HG02943 (cell line): ENCODE measurements around the gene ATP2A1.
"Not testable (repeated sequence)": the region's sequence is repeated elsewhere in the genome, so short reads cannot be mapped to it uniquely, and the experiment has no call there.

Experiments
- ATAC-seq: cut with Tn5 transposase; IDR thresholded peaks from one replicate; pipeline ENCODE4 v1.9.1; 2021; ENCODE audit warnings: mild to moderate bottlenecking, low read depth, moderate library complexity; ENCODE audit not compliant: unreplicated experiment

ATP2A1 gene

GRCh38 chr16:28858421-28858820 lies 19.9 kb upstream of the ATP2A1 start:
- ATAC-seq: no peak

DNA sequence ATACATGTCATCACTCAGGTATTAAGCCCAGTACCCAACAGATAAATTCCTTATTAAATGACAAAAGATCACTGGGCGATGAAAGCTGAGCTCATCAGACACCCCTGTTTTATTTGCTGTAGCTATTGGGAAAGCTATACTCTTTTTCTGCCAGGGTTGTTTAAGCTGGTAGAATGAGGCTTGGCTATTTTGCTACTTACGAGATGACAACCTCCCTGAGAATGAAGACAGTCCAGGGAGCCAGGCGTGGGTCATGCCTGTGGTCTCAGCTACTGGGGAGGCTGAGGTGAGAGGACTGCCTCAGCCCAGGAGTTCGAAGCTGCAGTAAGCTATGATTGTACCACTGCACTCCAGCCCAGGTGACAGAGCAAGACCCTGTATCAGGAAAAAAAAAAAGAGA lies 19.0 kb upstream of the ATP2A1 start:
- no peak for ATAC-seq

DNA sequence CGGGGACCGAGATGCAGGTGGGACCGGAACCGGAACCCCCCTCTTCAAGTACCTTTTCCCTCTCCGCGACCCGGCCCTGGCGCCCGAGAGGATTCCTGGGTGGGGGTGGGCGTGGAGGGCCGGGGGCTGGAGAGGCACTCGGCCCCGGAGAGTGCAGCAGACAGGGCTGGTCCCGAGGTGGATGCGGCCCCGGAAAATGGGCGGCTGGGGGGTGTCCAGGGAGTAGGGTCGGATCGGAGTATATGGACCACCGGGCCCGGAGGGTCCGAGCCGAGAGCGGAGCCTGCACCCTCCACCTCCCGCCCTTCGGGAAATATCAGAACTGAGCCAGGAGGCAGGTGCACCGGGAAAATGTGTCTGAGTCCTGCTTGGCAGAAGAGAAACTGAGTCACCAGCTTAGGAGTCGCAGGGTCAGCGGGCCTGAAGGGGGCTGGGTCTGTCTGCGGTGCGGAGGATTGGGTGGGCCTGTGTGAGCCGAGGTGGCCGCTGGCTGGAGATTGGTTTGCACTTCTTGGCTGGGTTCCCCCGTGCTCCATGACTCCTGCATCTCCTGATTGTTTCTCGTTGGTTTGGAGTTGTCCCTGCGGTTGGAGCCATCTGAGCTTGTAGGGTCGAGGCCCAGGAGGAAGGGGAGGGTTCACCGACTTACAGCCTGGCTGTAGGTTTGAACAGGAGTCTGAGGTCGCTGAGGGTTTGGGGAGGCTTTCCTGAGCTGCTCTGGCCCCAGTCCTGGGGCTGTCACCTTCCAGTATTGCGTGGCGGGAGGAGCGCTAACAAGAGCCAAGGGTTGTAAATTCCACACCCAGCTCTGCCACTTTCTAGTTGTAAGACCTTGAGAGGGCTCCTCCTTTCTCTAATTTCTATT lies 14.1 kb upstream of the ATP2A1 start:
- no peak for ATAC-seq

DNA sequence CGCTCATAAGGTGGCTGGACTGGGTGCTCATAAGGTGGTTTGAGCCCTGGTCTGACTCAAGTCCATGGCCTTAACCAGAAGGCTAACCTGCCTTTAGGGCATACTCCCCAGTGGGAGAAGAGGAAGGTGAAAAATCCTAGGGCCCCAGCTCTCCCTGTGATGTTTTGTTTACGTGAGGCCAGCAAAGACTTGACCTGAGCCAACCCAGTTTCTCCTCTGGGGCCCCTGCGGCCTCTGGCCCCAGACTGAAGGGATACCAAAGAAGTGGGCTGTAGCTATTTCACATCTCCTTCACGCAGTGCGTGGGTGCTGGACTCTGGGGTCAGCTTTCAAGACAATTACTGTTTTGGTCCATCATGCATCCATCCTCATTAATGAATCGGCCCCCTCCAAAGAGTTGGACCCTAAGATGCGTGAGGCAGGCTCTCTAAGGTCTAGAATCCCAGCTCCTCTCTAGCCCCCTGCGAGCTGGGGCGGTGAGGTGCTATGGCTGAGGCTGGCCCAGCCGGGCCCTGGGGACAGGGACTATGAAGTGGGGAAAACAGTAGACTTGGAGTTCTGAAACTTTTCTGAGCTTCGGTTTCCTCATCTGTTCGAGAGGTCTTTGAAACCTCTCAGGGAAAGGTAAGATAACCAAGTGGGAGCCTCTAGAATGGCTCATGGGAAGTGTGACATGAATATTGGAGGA lies 13.1 kb upstream of the ATP2A1 start:
- ATAC-seq: no peak

DNA sequence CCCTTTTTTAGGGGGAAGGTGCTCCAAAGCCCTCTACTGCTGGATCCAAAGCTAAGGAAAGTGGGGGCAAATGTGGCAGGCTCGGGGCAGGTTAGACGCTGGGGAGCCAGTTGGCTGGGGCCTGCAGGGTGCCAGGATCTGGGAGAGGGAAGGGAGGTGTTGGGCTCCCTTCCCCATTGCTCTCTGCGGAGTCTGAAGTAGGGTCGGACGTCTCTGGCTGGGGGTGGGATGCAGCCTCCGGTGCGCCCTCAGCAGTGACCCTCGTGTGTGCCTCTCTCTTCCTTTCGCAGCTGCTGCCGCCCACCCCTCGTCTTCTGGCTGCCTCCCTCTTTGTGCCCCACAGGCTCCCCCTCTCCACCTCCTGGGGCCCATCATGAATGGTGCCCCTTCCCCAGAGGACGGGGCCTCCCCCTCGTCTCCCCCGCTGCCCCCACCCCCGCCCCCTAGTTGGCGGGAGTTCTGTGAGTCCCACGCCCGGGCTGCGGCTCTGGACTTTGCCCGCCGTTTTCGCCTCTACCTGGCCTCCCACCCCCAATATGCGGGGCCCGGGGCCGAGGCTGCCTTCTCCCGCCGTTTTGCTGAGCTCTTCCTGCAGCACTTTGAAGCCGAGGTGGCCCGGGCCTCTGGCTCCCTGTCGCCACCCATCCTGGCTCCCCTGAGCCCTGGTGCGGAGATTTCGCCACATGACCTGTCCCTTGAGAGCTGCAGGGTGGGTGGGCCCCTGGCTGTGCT lies 12.4 kb upstream of the ATP2A1 start:
- ATAC-seq: no peak

GRCh38 chr16:28866454-28866804 lies 11.9 kb upstream of the ATP2A1 start:
- no peak for ATAC-seq

GRCh38 chr16:28867241-28867640 lies 11.0 kb upstream of the ATP2A1 start:
- no peak for ATAC-seq

DNA sequence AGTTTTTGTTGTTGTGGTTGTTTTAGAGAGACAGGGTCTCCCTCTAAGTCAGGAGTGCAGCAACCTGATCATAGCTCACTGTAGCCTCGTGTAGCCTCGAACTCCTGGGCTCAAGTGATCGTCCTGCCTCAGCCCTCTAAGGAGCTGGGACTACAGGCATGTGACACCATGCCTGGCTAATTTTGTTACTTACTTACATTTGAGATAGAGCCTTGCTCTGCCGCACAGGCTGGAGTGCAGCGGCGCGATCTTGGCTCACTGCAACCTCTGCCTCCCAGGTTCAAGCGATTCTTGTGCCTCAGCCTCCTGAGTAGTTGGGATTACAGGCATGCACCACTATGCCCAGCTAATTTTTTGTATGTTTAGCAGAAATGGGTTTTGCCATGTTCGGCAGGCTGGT lies 10.6 kb upstream of the ATP2A1 start:
- ATAC-seq: not testable (repeated sequence)

DNA sequence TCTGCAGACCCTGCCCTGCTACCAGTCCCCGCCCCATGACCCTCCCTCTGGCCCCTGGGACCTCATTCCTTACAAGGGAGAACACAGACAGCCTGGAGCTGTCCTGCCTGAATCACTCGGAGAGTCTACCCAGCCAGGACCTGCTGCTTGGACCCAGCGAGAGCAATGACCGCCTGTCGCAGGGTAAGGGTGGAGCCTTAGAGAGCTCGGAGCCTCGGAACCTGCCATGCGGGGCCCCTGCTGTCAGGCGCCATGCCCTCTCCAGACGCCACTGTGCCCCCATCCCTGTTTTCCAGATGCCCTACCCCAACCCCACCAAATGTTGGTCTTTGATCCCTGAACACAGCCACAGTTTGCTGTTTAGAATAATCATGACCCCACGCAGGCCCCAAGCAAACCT lies 9.1 kb upstream of the ATP2A1 start:
- ATAC-seq: no peak

GRCh38 chr16:28872952-28873351 lies 5.3 kb upstream of the ATP2A1 start:
- no peak for ATAC-seq

- no peak for ATAC-seq
Measured at GRCh38 chr16:28873543-28874201, 4.6 kb upstream of the ATP2A1 start.

GRCh38 chr16:28874406-28874805 lies 3.9 kb upstream of the ATP2A1 start:
- no peak for ATAC-seq

GRCh38 chr16:28875134-28876018 lies 2.9 kb upstream of the ATP2A1 start:
- no peak for ATAC-seq

DNA sequence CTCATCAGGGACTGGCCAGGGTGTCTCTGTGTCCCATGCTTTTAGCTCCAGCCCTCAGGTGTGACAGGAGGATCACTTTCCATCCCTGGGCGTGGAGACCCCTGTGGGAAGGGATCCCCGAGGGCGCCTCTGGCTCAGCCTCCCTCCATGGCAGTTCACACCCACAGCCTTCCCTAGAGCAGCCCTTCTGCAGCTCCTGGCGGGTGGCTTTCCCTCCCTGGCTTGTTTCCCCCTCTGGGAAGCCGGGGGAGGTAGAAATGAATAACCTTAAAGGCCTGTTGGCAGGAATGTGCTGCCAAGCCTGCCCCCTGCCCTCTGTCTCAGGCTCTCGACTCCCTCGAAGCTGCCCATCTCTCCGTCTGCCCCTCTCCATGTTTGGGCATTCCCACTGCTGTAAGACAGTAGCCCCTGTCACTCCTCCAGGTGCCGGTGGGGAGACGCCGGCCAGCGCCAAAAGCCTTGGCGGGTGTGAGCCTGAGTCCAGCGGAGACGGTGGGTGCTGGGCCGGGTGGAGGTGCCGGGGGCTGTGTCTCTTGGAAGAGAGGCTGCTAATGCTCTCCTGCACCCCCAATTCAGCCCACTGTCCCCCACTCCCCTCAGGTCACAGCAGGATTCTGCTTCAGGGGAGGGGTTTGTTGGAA lies 2.1 kb upstream of the ATP2A1 start:
- ATAC-seq: no peak

DNA sequence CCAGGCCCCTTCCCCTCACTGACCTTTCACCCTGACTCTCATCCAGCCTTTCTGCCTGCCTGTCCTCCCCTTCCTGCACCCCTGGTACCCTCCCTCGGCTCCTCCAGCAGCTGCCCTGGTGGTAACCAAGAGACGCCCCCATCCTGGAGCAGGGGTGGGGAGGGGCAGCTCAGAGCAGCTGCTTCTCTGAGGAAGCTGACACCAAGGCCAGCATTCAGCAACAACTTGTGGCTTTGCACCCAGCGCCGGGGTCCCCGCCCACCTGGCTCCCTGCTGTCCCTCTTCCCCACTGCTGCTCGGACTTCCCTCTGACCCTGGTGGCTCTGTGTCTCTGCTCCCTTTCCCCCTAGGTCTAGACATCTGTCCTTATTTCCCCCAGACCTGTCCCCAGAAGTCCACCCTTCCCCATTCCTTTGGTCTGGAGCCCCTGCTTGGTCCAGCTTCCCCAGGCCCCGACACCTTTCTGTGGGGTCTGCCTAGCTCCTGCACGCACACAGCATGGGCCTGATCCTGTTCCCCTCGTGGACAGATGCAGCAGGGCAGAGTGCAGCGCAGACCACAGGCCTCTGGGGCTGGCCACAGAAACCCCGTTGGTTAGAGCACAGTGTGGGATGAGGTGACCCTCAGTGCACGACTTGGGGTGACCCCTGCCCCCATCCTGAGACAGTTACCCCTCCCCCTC lies 1.2 kb upstream of the ATP2A1 start:
- no peak for ATAC-seq

- no peak for ATAC-seq
Measured at GRCh38 chr16:28877655-28878000, 660 bp upstream of the ATP2A1 start.

GRCh38 chr16:28879261-28879840 lies 1.1 kb downstream of the ATP2A1 start:
- ATAC-seq: no peak

DNA sequence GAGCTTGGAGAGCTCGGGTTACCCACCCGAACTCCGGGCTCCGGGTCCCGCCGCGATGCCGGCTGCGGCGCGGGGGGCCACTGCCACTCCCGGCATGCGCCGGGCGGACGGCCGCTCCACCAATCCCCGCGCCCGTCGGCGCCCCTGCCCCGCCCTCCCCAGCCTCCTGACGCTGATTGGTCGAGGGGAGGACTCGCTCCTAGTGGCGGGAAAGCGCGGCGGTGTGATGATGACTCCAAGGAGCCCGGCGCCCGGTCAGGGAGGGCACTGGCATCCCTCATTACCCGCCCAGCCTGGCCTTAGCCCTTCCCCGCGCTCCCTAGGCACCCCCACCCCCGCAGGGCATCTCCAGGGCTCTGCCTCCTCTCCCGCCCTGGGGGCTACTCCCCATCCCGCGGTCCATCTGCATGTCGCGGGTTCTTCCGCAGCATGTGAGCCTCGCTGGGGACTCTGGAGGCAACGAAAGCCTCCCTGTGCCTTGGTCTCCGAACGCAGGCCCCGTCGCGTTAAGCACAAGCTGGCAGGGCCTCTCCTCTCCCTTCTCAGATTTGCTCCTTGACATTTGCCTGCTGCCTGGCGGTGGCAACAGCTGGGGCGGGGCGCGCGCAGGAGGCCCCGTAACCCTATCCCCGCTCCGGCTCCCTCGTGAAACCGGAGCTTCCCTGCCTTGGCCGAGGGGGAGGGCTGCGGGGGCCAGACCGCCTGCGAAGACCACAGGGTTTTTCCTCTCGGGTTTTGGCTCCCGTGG lies 1.7 kb downstream of the ATP2A1 start:
- ATAC-seq: no peak
